MM.1S (cell line): ENCODE measurements around the gene CASP3.

Source experiments
- DNase-seq: peaks from one replicate; pipeline ENCODE4 v3.0.0-alpha.2; 2015
- H2AFZ ChIP-seq: fragments of 300-600 bp; sonication (generic); 2 replicates; pipeline ENCODE4 v1.6.0; 2016; ENCODE audit warnings: antibody characterized with exemption, low read length
- H3F3A ChIP-seq: fragments of 300-600 bp; sonication (generic); 2 replicates; pipeline ENCODE4 v1.6.1; 2016; ENCODE audit warnings: mild to moderate bottlenecking, antibody characterized with exemption, low read length, moderate library complexity, mixed read lengths; ENCODE audit not compliant: insufficient read depth
- H3K27ac ChIP-seq: fragments of 300-600 bp; sonication (generic); 2 replicates; pipeline ENCODE4 v1.5.1; 2016; ENCODE audit warnings: mild to moderate bottlenecking, low read length
- H3K27me3 ChIP-seq: fragments of 300-600 bp; sonication (generic); replicated peaks from 2 replicates; pipeline ENCODE4 v1.6.0; 2016; ENCODE audit warnings: low read length; ENCODE audit not compliant: insufficient read depth
- H3K36me3 ChIP-seq: fragments of 300-600 bp; sonication (generic); replicated peaks from 2 replicates; pipeline ENCODE4 v1.6.1; 2016; ENCODE audit warnings: mild to moderate bottlenecking, low read length, mixed read lengths; ENCODE audit not compliant: insufficient read depth
- H3K4me1 ChIP-seq: fragments of 300-600 bp; sonication (generic); 2 replicates; pipeline ENCODE4 v1.6.1; 2016; ENCODE audit warnings: low read length, mixed read lengths
- H3K4me2 ChIP-seq: fragments of 300-600 bp; sonication (generic); 2 replicates; pipeline ENCODE4 v1.6.0; 2016; ENCODE audit warnings: low read depth, low read length
- H3K4me3 ChIP-seq: fragments of 300-600 bp; sonication (generic); 2 replicates; pipeline ENCODE4 v1.5.1; 2016; ENCODE audit warnings: low read length, mixed read lengths
- H3K79me2 ChIP-seq: fragments of 300-600 bp; sonication (generic); 2 replicates; pipeline ENCODE4 v1.6.1; 2016; ENCODE audit warnings: mixed run types, low read length, mixed read lengths
- H3K9ac ChIP-seq: fragments of 300-600 bp; sonication (generic); 2 replicates; pipeline ENCODE4 v1.6.1; 2016; ENCODE audit warnings: low read length, mixed read lengths
- H3K9me2 ChIP-seq: fragments of 300-600 bp; sonication (generic); replicated peaks from 2 replicates; pipeline ENCODE4 v1.6.1; 2016; ENCODE audit warnings: mild to moderate bottlenecking, low read length, mixed read lengths; ENCODE audit not compliant: insufficient read depth
- H3K9me3 ChIP-seq: fragments of 300-600 bp; sonication (generic); replicated peaks from 2 replicates; pipeline ENCODE4 v1.6.1; 2016; ENCODE audit warnings: mild to moderate bottlenecking, low read length, mixed read lengths; ENCODE audit not compliant: insufficient read depth
- H4K20me1 ChIP-seq: fragments of 300-600 bp; sonication (generic); 2 replicates; pipeline ENCODE4 v1.6.1; 2016; ENCODE audit warnings: mild to moderate bottlenecking, low read length, moderate library complexity, mixed read lengths; ENCODE audit not compliant: insufficient read depth
- CTCF ChIP-seq: fragments of 300-600 bp; sonication (generic); IDR thresholded peaks from 2 replicates; pipeline ENCODE4 v1.5.1; 2016; ENCODE audit warnings: antibody characterized with exemption, low read length, mixed read lengths
- EZH2 ChIP-seq: fragments of 300-600 bp; sonication (generic); optimal IDR thresholded peaks from 2 replicates; pipeline ENCODE3; 2017; ENCODE audit warnings: low read depth, mild to moderate bottlenecking, antibody characterized with exemption, low read length, mixed read lengths
- EZH2phosphoT487 ChIP-seq: fragments of 300-600 bp; sonication (generic); IDR thresholded peaks from 2 replicates; pipeline ENCODE4 v1.6.1; 2018; ENCODE audit warnings: antibody characterized with exemption, low read length

The CASP3 gene

GRCh38 chr4:184621518-184621917 lies 27.7 kb downstream of the CASP3 start:
- no peak for TF ChIP-seq EZH2
- TF ChIP-seq CTCF, result no peak
- no peak for TF ChIP-seq EZH2phosphoT487
- Histone ChIP-seq H3K36me3 (no peaks in the 10 kb centered on the region), H3K27ac (no peak overlapping the region), H2AFZ (no peak overlapping the region), H3K4me2 (no peak overlapping the region), H3K9ac (no peak overlapping the region), H3K9me2 (no peaks in the 10 kb centered on the region), H3K9me3 (no peaks in the 10 kb centered on the region), H4K20me1 (no peaks in the 10 kb centered on the region), H3K4me1 (peaks cover 10% of the 10 kb centered on the region), H3K4me3 (no peak overlapping the region), H3K27me3 (no peaks in the 10 kb centered on the region), H3F3A (peaks cover 21% of the 10 kb centered on the region; the same call in 1 of the 2 replicates), H3K79me2 (no peaks in the 10 kb centered on the region)
- no peak for DNase-seq

DNA sequence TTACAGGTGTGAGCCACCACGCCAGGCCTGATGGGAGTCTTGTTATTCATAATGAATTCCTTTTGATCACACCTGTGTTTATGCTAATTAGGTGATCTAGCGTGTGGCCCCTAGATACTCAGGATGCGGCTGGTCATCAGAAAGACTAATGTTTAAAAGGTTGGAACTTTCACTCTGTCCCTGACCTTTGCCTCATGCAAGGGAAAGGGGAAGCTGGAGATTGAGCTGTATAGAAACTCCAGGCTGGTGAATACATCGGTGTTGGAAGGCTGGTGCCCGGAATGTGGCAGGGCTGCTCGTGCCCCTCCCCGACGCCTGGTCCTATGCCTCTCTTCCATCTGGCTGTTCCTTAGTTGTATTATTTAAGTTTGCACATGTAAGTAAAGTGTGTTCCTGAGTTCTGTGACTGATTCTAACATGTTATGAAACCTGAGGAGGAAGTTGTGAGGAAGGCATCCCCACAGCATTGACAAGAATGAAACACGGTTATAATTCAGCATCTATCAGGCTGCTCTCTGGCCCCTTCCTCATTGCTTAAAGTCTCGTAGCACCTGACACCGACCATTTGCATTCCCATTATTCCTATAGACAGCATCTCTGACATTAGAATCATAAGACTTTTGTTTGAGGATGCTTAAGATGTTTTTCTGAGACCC lies 28.9 kb downstream of the CASP3 start:
- Histone ChIP-seq H2AFZ (no peak overlapping the region), H3K9ac (no peak overlapping the region), H3K27me3 (no peaks in the 10 kb centered on the region), H3F3A (peaks cover 22% of the 10 kb centered on the region; the same call in 1 of the 2 replicates), H4K20me1 (no peaks in the 10 kb centered on the region), H3K27ac (no peak overlapping the region), H3K79me2 (no peaks in the 10 kb centered on the region), H3K36me3 (no peaks in the 10 kb centered on the region), H3K9me2 (no peaks in the 10 kb centered on the region), H3K4me3 (no peak overlapping the region), H3K4me2 (no peak overlapping the region), H3K9me3 (no peaks in the 10 kb centered on the region), H3K4me1 (peaks cover 13% of the 10 kb centered on the region)
- no peak for TF ChIP-seq EZH2phosphoT487
- TF ChIP-seq EZH2, result no peak
- TF ChIP-seq CTCF, result no peak
- DNase-seq, result no peak

DNA sequence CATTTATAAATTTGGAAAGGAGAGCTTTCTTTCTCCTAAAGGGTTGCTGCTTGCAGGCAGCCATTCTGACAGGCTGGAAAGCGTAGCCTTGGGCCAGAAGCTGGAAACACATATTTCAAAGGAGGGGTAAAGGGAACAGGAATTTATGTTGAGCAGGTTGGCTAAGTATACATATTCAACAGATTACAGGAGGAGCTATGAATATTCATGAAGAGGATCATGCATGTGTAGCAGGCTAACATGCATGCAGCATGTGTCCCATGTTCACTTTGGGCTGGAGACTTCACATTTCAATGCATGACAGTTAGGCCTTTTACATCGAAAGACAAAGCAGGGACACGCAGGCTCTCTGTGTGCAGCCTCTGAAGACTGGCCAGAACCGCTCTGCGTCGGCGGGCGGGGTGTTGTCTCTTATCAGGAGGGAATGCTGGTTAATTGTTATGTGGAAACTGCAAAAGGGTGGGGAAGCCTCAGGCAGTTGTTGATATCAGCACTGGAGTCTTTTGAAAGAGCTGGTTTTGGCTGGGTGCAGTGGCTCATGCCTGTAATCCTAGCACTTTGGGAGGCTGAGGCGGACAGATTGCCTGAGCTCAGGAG lies 31.5 kb downstream of the CASP3 start:
- H3K27ac ChIP-seq, result peak overlapping the region; percentile 42; the same call in 1 of the 2 replicates

More for the DNA sequence above, 31.5 kb downstream of the CASP3 start:
- Histone ChIP-seq H4K20me1 (no peaks in the 10 kb centered on the region), H3K4me2 (peak overlapping the region; percentile 32), H3K9me3 (no peaks in the 10 kb centered on the region), H3K27me3 (no peaks in the 10 kb centered on the region), H3K4me1 (peaks cover 13% of the 10 kb centered on the region), H3K9ac (no peak overlapping the region), H3K36me3 (no peaks in the 10 kb centered on the region), H3K9me2 (no peaks in the 10 kb centered on the region), H3K4me3 (peak overlapping the region; percentile 31; the same call in 1 of the 2 replicates), H3F3A (peaks cover 12% of the 10 kb centered on the region; the same call in 1 of the 2 replicates), H2AFZ (no peak overlapping the region), H3K79me2 (no peaks in the 10 kb centered on the region)
- TF ChIP-seq EZH2 (no peak), EZH2phosphoT487 (no peak), CTCF (no peak)
- DNase-seq, result no peak
